Smooth muscle cell (in vitro differentiated cells): ENCODE results near the gene ARHGEF7. TPM values are rescaled to one million over a fixed set of nuclear protein-coding genes. Genes with fewer than 3 reads are reported as not detected.

Source experiments
- DNase-seq: peaks from one replicate; lab custom pipeline; 2025; ENCODE audit not compliant: unreplicated experiment; lab: John Stamatoyannopoulos, UW
- H2AFZ ChIP-seq: fragments of 200-600 bp; sonication (generic); 2 replicates; pipeline ENCODE4 v1.6.0; 2016; ENCODE audit warnings: antibody characterized with exemption, low read depth, mild to moderate bottlenecking
- H3F3A ChIP-seq: fragments of 200-600 bp; sonication (generic); 2 replicates; pipeline ENCODE4 v1.6.0; 2017; ENCODE audit warnings: antibody characterized with exemption, low read depth
- H3K27ac ChIP-seq: fragments of 200-600 bp; sonication (generic); 2 replicates; pipeline ENCODE4 v1.5.1; 2016; ENCODE audit warnings: low read depth, mild to moderate bottlenecking
- H3K27me3 ChIP-seq: fragments of 200-600 bp; sonication (generic); 2 replicates; pipeline ENCODE4 v1.6.1; 2016; ENCODE audit warnings: low read depth, mild to moderate bottlenecking
- H3K36me3 ChIP-seq: fragments of 200-600 bp; sonication (generic); 2 replicates; pipeline ENCODE4 v1.5.1; 2016; ENCODE audit warnings: low read depth
- H3K4me1 ChIP-seq: fragments of 200-600 bp; sonication (generic); 2 replicates; pipeline ENCODE4 v1.5.1; 2016; ENCODE audit warnings: low read depth
- H3K4me2 ChIP-seq: fragments of 200-600 bp; sonication (generic); 2 replicates; pipeline ENCODE4 v1.6.0; 2016; ENCODE audit warnings: mild to moderate bottlenecking
- H3K4me3 ChIP-seq: fragments of 200-600 bp; sonication (generic); 2 replicates; pipeline ENCODE4 v1.5.1; 2016; ENCODE audit warnings: mild to moderate bottlenecking
- H3K79me2 ChIP-seq: fragments of 200-600 bp; sonication (generic); 2 replicates; pipeline ENCODE4 v1.6.0; 2016; ENCODE audit warnings: low read depth, mild to moderate bottlenecking
- H3K9ac ChIP-seq: fragments of 200-600 bp; sonication (generic); 2 replicates; pipeline ENCODE4 v1.6.0; 2016; ENCODE audit warnings: low read depth
- H3K9me3 ChIP-seq: fragments of 200-600 bp; sonication (generic); replicated peaks from 2 replicates; pipeline ENCODE4 v1.5.1; 2016; ENCODE audit warnings: low read depth
- H4K20me1 ChIP-seq: fragments of 200-600 bp; sonication (generic); 2 replicates; pipeline ENCODE4 v1.6.0; 2016; ENCODE audit warnings: low read depth
- WGBS: methylation state at CpG from one replicate; pipeline ENCODE4 v1.1.7; 2016; ENCODE audit warnings: low lambda C conversion rate; 5-methylcytosine and 5-hydroxymethylcytosine counted together
- polyA plus RNA-seq: library from polyadenylated mRNA; unstranded; fragments of >200 nt; fragmentation: Nextera tagmentation; extraction: Ambion mirVana; gene quantifications from 2 replicates; pipeline ENCODE4 v1.2.1, GENCODE V29; 2016
- total RNA-seq: library from RNA; depleted of rRNA; stranded (reverse); fragments of >200 nt; gene quantifications from 2 replicates; pipeline ENCODE4 v1.2.3, GENCODE V29; 2014
- TF ChIP-seq, protein P1 (sequence below): fragments of 200-600 bp; sonication (generic); IDR thresholded peaks from 2 replicates; pipeline ENCODE4 v1.5.1; 2017; ENCODE audit warnings: borderline replicate concordance, mild to moderate bottlenecking, antibody characterized with exemption; ENCODE audit not compliant: insufficient read depth, poor library complexity, severe bottlenecking

The ARHGEF7 gene
- total and polyA plus RNA-seq, 2 experiments from 2014 or later = 13.8 to 32.4 TPM

DNA sequence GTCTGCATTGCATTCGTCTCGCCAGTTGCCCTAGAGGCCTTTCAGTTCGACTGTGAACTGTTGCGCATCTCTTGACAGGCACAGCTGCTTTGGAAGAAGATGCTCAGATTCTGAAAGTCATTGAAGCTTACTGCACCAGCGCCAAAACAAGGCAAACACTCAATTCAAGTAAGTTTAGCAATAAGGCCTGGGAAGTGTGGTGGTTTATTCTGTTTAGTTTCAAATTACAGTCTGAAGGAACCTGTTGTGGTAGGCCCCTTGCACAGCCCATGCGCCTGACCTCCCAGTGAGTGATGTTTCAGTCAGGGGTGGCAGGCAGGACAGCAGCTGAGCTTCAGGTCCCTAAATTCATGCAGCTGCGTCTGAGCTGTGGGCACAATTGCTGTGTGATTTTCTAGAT lies 173.2 kb downstream of the ARHGEF7 start:
- DNase-seq = no peak
- WGBS = 96% methylated on average over 7 of the region's 7 CpGs
- H3K9me3 ChIP-seq = no peaks in the 10 kb centered on the region
- TF ChIP-seq, protein P1, sequence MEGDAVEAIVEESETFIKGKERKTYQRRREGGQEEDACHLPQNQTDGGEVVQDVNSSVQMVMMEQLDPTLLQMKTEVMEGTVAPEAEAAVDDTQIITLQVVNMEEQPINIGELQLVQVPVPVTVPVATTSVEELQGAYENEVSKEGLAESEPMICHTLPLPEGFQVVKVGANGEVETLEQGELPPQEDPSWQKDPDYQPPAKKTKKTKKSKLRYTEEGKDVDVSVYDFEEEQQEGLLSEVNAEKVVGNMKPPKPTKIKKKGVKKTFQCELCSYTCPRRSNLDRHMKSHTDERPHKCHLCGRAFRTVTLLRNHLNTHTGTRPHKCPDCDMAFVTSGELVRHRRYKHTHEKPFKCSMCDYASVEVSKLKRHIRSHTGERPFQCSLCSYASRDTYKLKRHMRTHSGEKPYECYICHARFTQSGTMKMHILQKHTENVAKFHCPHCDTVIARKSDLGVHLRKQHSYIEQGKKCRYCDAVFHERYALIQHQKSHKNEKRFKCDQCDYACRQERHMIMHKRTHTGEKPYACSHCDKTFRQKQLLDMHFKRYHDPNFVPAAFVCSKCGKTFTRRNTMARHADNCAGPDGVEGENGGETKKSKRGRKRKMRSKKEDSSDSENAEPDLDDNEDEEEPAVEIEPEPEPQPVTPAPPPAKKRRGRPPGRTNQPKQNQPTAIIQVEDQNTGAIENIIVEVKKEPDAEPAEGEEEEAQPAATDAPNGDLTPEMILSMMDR = no peak
- H3K4me3 ChIP-seq = no peak overlapping the region
- no peaks in the 10 kb centered on the region for H3K4me1 ChIP-seq
- no peak overlapping the region for H3K4me2 ChIP-seq
- no peaks in the 10 kb centered on the region for H3K79me2 ChIP-seq
- H4K20me1 ChIP-seq = peaks cover 4% of the 10 kb centered on the region
- no peak overlapping the region for H2AFZ ChIP-seq
- no peaks in the 10 kb centered on the region for H3K27me3 ChIP-seq
- no peak overlapping the region for H3K27ac ChIP-seq
- peaks cover 7% of the 10 kb centered on the region for H3K36me3 ChIP-seq
- no peak overlapping the region for H3K9ac ChIP-seq
- no peaks in the 10 kb centered on the region for H3F3A ChIP-seq

DNA sequence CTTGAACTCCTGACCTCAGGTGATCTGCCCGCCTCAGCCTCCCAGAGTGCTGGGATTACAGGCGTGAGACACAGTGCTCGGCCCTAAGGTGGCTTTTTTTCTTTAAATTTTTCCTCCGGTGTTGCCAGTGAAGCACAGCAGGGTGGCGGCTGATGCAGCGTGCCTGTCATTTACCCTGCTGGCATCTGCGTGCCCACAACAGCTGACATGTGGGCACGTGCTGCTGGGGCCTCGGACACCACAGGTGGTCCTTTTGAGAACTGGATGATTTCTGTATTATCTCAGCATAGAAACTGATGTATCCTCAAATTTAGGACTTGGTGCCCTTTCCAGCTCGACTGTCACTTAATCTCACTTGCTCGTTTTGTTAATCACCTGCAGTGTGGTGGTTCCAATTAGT lies 174.1 kb downstream of the ARHGEF7 start:
- Histone ChIP-seq H3K4me3 (no peak overlapping the region), H3K9me3 (no peaks in the 10 kb centered on the region), H3K4me2 (no peak overlapping the region), H3K27me3 (no peaks in the 10 kb centered on the region), H3K9ac (no peak overlapping the region), H3K27ac (no peak overlapping the region), H4K20me1 (peaks cover 4% of the 10 kb centered on the region), H3K79me2 (no peaks in the 10 kb centered on the region), H3K36me3 (peaks cover 3% of the 10 kb centered on the region), H3F3A (no peaks in the 10 kb centered on the region), H3K4me1 (no peaks in the 10 kb centered on the region), H2AFZ (no peak overlapping the region)
- TF ChIP-seq, protein P1 = no peak
- no peak for DNase-seq
- 94% methylated on average over 11 of the region's 11 CpGs for WGBS

DNA sequence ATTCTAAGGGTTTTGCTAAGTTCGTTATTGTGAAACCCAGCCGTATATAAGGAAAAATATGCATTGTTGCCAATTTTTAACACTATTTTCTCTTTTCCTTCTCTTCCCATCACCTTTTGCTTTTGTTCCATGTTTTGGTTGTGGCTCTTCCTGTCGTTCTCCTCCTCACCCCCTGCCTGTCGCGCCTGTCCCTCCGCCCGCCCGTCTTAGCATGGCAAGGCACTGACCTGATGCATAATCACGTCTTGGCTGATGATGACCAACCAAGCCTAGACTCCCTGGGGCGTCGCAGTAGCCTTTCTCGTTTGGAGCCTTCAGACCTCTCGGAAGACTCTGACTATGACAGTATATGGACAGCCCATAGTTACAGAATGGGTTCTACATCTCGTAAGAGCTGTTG lies 176.8 kb downstream of the ARHGEF7 start:
- no peaks in the 10 kb centered on the region for H3K27me3 ChIP-seq
- H3K4me3 ChIP-seq = no peak overlapping the region
- TF ChIP-seq, protein P1 = no peak
- no peak overlapping the region for H3K4me2 ChIP-seq
- no peaks in the 10 kb centered on the region for H3K4me1 ChIP-seq
- H4K20me1 ChIP-seq = peaks cover 6% of the 10 kb centered on the region
- no peaks in the 10 kb centered on the region for H3F3A ChIP-seq
- no peaks in the 10 kb centered on the region for H3K9me3 ChIP-seq
- WGBS = 96% methylated on average over 14 of the region's 14 CpGs
- H3K36me3 ChIP-seq = peaks cover 3% of the 10 kb centered on the region
- H2AFZ ChIP-seq = no peak overlapping the region
- DNase-seq = no peak
- H3K79me2 ChIP-seq = no peaks in the 10 kb centered on the region
- H3K9ac ChIP-seq = no peak overlapping the region
- no peak overlapping the region for H3K27ac ChIP-seq

DNA sequence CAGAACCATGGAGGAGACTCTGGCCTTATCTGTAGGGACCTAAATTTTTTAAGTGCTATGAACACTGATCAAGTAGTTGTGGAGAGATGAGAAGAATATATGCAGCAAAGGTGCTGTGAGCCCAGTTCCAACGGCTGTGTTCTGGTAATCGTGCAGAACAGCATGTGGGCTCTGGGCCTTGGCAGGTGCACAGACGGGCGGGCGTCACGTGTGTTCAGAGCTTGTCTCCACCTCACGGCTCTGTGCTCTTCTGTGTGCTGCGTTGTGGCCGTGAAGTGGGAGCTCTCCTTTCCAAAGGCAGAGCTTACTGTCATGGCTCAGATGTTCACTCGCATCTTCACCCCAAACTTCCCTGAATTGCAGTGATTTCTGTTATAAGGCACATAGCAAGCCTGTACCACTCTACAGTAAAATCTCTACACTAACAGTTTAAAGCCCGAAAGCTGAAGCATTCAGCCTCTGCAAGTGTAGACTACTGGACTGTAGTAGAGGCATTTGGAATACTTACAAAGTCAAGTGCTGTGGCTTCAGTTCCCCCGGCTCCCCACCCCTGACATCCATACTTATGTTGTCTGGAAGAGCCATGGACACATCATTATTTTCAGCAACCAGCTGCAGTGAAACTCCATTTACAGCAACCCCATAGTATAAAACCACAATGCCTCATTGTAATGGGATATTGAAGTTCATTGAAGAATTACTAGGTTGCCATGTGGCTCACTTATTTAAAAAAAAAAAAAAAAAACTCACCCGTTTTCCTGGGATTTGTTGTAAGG lies 177.8 kb downstream of the ARHGEF7 start:
- peaks cover 3% of the 10 kb centered on the region for H3K36me3 ChIP-seq
- H2AFZ ChIP-seq = no peak overlapping the region
- TF ChIP-seq, protein P1 = no peak
- no peak for DNase-seq
- no peaks in the 10 kb centered on the region for H3K4me1 ChIP-seq
- no peak overlapping the region for H3K9ac ChIP-seq
- no peaks in the 10 kb centered on the region for H3F3A ChIP-seq
- no peak overlapping the region for H3K4me2 ChIP-seq
- no peak overlapping the region for H3K27ac ChIP-seq
- H3K27me3 ChIP-seq = no peaks in the 10 kb centered on the region
- H3K9me3 ChIP-seq = no peaks in the 10 kb centered on the region
- no peak overlapping the region for H3K4me3 ChIP-seq
- 98% methylated on average over 13 of the region's 13 CpGs for WGBS
- no peaks in the 10 kb centered on the region for H3K79me2 ChIP-seq
- peaks cover 6% of the 10 kb centered on the region for H4K20me1 ChIP-seq
